IPS DF 19.7 (cell line): ENCODE results near the gene FAM161B.
"Not testable (repeated sequence)": the region's sequence is repeated elsewhere in the genome, so short reads cannot be mapped to it uniquely, and the experiment has no call there.

Source experiments
- DNase-seq: peaks from one replicate; pipeline ENCODE4 v3.0.0-alpha.2; 2013; ENCODE audit warnings: low read depth, low spot score

The FAM161B gene

DNA sequence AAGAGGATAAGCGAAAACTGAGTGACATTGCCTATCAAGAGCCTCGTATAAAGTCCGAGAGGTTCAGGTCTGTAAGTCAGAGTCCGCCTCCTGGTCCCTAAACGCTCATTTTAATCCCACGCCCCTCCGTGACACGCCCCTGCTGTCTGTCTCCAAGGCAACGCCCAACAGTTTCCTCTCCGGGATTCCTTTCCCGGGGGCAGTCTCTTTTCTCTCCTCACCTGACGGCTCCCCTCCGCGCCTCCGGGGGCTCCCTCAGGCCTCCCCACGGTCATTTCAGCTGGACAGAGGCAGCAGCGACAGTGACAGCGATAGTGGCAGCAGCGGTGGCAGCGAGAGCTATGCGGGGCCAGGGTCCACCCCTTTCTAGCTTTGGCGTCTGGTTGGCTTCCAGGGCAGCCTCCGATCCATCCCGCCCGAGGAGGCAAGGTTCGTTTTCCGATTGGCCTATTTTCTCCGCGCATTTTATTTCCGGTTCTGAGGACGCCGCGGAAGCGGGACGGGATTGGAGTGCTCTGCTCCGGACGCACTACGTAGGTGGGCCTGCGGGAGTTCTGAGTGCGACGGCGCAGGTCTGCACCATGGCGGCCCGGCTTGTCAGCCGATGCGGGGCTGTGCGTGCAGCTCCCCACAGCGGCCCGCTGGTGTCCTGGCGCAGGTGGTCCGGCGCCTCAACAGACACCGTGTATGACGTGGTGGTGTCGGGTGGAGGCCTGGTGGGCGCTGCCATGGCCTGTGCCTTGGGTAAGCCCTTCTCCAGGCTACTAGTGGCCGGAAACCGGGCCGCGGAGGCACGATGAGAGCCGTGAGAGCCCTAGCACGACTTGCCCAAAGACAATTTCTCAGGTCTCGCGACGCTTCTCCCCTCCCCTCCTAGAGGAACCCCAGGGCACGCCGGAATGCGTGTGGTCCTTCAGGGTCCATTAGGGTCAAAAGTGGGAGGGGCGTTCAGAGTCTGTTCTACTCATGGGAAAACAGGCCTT lies at the start of gene FAM161B, which contains the start of gene COQ6:
Gene FAM161B (minus strand): TSS at position 343 of the 983 bp plus-strand sequence. CDS start 68 bp downstream, at position 275.
Gene COQ6 (plus strand): TSS at position 551 of the 983 bp plus-strand sequence. CDS start 31 bp downstream, at position 582.
- DNase-seq = peak; percentile 91

- DNase-seq = no peak
Observed at GRCh38 chr14:73998726-73999125, 48.8 kb upstream of the FAM161B start.

GRCh38 chr14:73997944-73998447 lies 48.1 kb upstream of the FAM161B start:
- no peak for DNase-seq

- no peak for DNase-seq
Observed at GRCh38 chr14:73997108-73997943, 47.4 kb upstream of the FAM161B start.

DNA sequence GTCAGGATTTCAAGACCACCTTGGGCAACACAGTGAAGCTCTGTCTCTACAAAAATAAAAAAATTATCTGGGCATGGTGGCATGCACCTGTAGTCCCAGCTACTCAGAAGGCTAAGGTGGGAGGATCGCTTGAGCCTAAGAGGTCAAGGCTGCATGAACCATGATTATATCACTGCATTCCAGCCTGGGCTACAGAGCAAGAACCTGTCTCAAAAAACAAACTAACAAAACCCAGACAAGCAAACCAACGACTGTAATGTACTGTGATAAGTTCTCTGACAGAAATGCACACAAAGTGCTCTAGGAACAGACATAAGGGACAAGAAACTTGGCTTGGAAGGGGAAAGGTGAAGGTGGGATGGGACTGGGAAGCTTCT lies 46.8 kb upstream of the FAM161B start:
- DNase-seq = no peak

- no peak for DNase-seq
Observed at GRCh38 chr14:73995977-73996378, 46.1 kb upstream of the FAM161B start.

DNA sequence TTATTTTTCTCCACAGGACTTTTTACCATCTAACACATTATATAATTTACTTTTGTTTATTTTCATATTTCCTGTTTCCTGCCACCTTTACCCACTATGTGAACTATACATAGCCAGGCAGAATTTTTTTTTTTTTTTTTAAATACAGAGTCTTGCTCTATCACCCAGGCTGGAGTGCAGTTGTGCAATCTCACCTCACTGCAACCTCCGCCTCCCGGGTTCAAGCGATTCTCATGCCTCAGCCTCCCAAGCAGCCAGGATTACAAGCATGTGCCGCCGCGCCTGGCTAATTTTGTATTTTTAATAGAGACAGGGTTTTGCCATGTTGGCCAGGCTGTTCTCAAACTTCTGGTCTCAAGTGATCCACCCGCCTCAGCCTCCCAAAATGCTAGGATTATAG lies 45.0 kb upstream of the FAM161B start:
- not testable (repeated sequence) for DNase-seq

DNA sequence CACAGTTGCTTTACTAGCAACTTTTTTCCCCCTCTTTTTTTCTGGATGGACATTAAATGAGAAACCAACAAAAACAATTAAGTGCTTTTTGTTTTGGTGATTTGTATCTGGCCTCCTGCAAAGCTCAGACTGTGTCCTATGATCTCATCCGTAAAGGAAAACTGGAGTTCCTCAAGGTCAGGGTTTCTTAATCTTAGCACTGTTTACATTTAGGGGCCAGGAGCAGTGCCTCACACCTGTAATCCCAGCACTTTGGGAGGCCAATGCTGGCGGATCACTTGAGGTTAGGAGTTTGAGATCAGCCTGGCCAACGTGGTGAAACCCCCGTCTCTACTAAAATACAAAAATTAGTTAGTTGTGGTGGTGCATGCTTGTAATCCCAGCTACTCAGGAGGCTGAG lies 41.2 kb upstream of the FAM161B start:
- DNase-seq = no peak

DNA sequence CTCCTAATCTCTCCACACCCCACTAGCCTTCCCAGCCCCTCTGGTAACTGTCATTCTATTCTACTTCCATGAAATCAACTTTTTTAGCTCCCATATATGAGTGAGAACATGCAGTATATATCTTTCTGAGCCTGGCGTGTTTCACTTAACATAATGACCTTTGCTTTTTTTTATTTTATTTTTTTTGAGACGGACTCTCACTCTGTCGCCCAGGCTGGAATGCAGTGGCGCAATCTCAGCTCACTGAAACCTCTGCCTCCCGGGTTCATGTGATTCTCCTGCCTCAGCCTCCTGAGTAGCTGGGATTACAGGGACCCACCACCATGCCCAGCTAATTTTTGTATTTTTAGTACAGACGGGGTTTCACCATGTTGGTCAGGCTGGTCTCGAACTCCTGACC lies 38.8 kb upstream of the FAM161B start:
- not testable (repeated sequence) for DNase-seq

DNA sequence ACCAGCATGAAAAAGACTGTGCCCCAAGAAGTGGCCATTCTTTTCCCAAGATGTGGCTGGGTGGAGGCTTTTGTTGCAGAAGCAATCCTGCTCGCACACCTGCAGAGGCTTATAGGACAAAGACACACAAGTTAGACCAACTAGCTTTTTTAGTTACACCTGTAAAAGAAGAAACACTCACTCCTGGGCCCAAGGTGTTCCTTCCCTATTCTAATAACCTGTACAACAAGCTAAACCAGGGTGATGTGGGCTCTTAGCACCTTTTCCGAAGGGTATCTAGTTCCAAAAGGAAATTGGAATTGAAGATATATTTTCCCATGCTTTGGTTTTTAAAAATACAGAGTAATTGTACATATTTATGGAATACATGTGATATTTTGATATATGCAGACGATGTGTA lies 38.2 kb upstream of the FAM161B start:
- DNase-seq = no peak

- DNase-seq = no peak
Observed at GRCh38 chr14:73977896-73978295, 28.0 kb upstream of the FAM161B start.

- no peak for DNase-seq
Observed at GRCh38 chr14:73976125-73976524, 26.2 kb upstream of the FAM161B start.

DNA sequence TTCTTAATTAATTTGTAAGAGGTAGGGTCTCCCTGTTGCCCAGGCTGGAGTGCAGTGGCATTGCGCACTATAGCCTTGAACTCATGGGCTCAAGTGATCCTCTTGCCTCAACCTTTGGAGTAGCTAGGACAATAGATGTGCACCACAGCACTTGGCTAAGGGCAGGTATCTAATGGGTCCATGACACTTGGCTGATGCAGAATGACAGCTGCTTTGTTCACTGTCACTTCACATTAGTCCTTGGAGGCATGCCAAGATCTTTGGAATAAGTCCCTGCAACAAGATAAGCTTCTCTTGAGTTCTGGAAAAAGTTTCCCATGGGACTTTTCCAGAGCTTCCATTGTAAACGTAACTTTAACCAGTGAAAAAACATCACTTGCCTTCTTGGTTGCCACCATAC lies 23.6 kb upstream of the FAM161B start:
- DNase-seq = no peak

GRCh38 chr14:73968885-73969284 lies 19.0 kb upstream of the FAM161B start:
- DNase-seq = no peak

- no peak for DNase-seq
Observed at GRCh38 chr14:73965216-73965615, 15.3 kb upstream of the FAM161B start.

- no peak for DNase-seq
Observed at GRCh38 chr14:73961192-73961591, 11.3 kb upstream of the FAM161B start.

GRCh38 chr14:73958591-73958990 lies 8.7 kb upstream of the FAM161B start:
- DNase-seq = no peak

GRCh38 chr14:73955674-73956073 lies 5.8 kb upstream of the FAM161B start:
- DNase-seq = no peak

DNA sequence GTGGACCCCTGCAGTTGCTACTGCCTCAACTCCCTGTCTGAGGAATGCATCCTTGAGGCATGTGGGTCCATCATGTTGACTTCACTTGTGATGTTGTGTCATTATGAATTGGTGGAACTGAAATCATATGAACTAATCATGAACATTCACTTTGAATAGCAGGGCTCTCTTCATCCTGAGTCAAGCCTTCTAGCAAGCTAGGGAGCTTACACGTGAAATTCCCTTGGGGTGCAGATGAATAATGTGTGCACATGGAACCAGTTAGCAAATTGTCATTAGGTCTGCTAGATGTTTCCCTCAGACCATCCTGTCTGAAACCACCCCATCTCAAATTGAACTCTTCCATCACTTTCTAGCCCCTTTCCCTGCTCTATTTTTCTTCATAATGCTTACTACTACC lies 3.8 kb upstream of the FAM161B start:
- no peak for DNase-seq

GRCh38 chr14:73945159-73945670 lies 4.7 kb downstream of the FAM161B start:
- DNase-seq = no peak

DNA sequence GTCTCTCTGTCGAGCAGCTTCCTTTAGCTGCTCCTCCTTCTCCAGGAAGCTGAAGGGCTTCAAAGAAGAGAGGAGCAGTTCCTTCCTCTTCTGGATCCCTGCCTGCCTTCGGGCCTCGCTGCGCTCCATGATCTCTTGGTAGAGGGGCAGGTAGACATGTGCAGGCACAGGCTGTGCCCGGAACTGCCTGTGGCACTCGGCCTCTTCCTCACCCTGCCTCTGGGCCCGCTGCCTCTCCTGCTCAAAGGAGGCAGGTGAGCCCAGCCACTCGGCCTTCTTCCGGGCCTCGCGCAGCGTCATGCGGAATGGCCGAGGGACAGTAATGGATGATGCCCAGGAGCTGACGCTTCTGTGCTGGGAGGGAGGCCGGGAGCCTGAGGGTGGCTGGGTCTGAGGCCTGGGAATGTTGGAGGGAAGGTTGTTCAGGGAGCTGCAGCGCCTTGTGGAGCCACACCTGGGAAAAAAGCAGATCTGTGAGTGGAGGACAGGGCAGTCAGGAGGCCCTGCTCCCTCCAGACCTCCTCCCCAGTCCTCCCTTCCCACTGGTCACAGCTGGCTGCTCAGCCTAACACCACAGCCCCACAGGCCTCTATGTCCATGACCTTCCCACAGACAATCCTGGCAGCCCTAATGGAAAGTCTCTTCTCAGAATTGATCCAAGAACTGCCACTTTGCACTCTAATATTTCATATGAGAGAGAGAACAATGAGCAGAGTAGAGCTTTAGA lies 5.3 kb downstream of the FAM161B start:
- DNase-seq = no peak
